ENCODE measurements around the gene ADI1. TPM values are rescaled to one million over a fixed set of nuclear protein-coding genes. Genes with fewer than 3 reads are reported as not detected.
"Not testable (repeated sequence)": the region's sequence is repeated elsewhere in the genome, so short reads cannot be mapped to it uniquely, and the experiment has no call there.

ADI1 gene
- total RNA-seq, 1 donor from 2014 or later = 50.9 TPM

DNA sequence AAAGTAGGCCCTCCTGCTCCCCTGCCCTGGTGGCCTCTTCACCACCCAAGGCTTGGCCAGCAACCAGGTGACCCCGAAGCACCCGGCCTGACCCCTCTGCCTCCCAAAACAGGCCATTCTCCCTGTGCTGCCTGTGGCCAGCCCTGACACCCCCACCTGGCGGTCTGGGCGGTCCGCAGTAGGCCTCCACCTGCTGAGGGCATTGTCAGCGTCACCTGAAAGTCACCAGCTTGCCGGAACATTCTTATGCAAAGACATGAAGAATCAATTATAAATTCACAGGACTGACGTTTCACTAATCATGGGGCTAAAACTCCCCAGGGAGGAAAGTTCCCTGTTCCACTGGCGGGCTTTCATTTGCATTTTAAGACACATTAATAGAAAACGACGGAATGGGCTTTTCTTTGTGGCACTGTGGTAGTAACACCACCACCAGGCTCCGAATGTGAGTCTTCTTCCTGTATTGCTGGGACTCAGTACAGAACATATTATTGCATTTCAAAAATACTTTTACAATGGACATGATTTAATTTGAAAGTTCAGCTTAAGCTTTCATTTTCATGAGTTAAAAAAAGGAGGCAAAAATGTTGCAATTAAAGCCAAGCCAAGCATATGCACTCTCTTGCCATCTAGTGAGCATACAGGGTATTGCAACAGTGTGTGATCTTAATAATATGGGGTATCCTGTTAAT lies 57.4 kb downstream of the ADI1 start:
- peak; percentile 81 for DNase-seq

DNA sequence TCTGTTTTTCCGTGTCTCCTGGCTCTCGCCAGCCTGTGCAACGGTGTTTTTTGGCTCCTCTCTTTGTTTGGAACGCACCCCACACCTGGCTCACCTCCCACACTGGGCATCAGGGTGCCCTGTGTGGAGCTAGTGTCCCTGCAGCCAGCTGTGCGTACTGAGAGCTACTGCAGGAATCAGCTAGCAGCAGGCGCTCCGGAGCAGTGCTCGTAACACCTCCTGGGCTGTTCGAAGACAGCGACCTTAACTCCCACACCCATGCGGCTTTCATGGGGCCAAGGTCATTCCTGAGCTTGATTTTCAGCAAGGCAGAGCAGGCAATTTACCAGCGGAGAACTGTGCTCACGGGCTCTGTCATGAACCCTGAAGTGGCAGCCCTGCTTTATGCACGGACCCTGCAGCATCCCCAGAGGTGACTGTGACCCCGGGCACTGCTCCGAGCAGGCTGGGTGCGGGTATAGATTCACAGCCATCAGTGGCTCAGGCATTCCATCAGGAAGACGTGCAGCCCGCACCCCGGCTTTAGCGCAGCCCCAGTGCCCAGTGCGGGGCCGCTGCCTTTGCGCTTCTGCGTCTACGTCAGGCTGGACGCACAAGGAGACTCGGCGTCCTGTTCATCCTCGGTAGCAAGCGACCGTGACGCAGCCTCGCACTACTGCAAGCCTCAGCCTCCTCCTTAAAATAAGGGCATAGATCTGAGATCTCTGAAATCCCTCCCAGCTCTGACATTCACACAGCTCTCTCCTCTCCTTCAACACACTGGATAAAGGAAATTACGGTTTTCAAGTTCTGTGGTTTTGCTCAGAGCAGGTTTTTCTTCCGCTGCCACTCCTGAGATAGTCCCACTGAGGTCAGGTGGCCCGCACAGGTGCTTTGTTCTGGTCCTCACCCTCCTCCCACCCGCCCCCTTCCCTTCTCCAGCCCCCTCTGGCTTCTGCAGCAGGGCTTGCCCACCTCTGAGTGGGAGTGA lies 58.2 kb downstream of the ADI1 start:
- DNase-seq = no peak

DNA sequence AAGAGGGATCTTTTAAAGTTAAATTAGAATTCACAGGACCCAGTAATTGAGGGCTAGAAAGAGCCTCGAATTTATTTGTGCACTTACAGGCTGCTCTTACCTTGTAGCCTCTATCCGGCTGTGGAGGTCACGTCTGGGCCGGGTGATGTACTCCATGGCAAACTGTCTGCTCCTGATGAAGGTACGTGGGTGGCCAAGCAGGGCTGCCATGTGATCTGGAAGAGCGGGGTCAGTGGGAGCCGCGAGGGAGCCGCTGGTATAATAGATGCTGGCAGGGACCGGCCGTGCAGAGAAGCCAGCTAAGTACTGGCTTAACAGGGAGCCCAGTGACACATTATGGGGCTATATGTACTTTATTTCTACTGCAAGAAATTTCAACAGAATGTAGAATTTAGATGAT lies 59.2 kb downstream of the ADI1 start:
- DNase-seq = no peak

DNA sequence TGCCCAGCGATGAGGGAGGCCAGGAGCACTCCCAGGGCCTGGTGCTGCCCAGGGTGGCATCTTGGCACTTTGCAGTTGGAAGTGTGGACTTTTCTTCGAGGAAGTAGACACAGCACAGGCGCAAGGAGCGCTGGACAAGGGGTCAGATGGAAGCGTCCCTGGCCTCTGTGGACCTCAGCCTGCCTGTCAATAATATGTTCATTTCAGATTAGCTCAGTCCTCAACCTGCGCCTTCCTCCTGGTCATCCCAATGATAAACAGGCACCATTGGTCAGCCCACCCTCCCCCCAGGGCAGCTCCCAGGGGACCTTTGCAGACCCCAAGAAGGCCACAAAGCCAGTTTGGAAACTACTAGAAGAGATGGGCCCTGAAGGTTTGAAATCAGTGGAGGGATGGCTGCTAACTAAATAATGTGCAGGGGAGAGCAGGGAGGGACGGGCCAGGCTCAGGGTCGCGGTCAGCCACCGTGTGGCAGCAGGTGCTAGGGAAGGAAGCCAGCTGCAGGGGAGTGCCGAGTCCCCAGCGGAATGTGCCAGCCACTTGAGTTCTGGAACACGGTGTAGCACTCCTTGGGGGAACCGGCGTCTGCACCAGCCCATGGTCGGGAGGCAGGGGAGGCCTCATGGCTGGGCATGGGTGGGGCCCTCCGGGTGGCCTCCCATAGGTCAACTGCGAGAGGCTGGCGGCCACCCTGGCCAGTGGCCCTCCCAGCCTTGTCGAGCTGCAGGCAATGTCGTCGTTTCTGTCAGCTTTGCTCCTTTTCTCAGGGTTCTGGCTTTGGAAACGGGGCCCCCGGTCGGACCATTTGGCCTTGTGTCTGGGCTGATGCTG lies 59.9 kb downstream of the ADI1 start:
- no peak for DNase-seq

DNA sequence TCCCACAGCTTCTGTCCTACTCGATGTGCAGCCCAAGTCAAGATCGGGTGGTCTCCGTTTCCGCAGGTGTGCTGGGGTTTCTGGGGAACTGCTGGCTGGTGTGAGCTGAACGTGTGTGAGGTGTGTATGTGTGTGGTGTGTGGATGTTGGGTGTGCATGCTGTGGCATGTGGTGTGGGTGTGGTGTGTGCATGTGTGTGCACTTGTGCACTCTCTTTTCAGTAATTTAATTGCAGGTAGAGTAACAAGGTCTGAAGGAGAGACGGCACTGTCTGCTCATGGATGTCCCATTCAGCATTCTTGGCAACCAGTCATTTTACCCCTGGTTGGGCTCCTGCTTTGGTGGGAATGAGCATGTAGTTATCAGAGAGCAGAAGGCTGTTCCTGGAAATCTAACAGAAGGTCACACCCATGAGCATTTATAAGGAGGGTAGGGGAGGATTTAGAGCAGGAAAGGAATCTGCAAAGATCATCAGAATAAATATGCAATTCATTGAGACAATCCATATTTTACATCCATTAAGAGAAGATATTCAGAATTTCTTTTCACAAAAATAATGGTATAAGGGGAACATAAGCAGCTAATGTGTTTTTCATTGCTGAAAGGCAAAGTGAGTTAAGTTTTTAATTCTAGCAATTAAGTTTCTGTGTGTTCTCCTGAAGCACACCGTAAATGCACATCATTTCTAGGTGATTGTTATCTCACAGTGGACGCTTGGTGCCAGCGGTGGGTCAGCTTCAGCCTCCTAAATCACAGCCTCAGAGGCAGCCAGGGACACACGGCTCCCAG lies 60.7 kb downstream of the ADI1 start:
- DNase-seq = no peak

DNA sequence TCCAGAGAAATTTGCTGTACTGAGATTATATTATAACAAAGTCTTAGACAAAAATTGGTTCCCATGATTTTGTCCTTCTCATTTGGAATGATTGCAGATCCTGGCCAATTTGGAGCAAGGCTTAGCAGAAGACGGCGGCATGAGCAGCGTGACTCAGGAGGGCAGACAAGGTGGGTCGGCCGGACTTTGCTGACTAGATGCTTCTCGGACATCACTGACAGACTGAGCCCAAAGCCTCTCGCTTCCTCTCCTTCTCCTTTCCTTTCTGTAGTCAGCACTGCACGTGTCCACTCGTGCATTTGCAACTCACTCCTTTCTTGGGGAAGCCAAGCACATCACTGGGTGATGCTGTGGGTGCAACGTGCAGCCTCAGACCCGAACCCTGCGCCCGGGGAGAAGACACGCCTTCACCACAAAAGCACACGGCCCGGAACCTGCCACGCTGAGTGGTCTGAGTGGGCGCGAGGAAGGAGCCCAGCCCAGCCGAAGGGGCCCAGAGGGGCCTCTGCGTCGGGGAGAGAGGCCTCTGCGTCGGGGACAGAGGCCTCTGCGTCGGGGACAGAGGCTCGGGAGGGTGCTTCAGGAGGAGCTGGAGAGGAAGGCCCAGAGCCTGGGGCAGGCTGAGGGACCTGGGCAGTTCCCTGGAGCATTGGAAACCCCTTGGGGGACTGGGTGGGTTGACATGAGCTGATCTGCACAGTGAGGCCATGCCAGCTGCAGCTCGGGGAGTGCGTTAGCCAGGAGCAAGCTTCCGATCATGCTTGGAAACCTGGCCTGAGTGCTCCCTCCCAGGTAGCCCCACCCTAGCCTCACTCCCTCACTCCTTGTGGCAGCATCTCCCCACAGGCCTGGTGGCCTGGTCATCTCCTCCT lies 61.6 kb downstream of the ADI1 start:
- DNase-seq = no peak

DNA sequence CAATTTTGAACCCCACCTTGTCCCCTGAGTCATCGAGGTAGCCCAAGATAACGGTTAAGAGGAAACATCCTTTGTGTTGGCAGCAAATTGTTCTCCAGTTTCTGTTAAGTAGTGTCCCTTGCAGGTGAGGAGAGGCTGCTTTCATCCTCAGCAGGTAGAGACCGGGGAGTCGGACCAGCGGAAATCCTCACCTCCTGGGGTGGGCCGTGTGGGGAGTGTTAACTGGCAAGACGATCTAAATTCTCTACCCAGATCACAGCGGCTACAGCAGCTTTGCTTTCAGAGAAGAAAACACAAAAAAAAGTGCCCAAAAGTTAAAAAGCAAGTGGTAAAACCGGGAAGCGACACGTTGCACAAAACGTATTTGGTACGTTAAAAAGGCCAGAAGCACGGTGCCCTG lies 63.2 kb downstream of the ADI1 start:
- no peak for DNase-seq

DNA sequence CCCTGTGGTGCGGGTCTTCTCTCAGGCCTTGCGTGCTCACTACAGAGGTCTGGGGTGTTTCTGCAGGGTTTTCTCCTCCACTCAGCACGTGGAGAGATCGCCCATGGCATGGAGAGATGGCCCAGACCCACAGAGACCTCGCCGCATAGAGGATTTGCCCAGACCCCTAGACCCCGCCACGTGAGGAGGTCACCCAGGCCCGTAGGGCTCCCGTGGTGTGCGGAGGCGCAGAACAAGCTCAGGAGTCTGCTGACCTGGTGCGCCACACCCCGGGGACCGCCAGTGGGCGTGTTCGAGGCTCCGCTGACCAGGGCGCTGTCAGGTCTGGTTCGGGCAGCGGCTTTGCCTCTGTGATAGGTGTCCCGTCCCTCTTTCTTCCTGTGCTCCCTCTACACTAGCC lies 64.5 kb downstream of the ADI1 start:
- DNase-seq = no peak

DNA sequence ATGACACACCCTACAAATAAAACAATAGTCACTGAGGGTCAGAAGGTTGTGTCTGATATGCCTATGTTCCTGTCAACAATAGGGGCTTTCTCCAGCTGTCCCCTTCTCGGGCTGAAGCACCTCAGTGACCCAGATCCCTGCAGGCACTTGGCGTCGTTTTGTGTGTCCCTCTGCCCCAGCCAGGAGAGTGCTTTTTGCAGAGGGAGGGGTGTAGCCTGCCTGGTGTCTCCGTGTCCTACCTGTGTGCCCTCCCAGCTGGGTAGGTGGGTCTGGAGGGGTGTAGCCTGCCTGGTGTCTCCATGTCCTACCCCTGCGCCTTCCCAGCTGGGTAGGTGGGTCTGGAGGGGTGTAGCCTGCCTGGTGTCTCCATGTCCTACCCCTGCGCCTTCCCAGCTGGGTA lies 65.3 kb downstream of the ADI1 start:
- DNase-seq = not testable (repeated sequence)

DNA sequence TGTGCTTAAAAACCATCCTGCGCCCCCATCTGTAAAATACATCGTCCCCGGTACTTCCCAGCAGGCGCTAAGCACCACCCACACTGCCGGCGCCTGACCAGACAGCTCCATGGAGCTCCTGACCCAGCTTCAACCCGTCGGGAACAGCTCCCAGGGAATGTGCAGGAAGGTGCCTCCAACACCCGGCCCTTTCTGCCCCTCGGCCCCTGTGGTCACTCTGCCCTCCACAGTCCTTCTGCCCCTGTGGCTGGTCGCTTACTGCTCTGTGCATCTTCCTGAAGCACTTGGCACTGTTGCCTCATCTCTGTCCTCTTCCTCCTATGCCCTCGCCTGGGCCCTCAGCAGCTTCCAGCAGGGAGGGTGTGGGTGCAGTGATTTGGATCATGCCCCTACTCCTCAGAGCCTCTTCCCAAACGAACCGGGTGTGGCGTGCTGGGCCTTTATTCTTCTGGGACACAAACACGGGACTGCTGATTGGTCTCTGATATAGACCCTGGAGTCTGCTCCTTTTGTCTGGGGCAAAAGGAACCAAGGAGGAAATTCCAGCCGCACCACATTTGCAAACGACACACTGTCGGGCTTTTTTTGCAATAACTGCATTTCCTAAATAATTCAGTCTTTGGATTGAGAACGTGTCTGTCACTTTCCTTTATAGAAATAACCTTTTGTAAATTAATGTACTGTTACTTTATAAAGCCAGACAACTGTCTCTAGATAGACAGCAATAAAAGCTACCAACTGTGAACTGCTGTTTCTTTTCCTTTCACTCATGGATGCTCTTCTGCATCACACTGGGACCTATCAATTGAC lies 65.9 kb downstream of the ADI1 start:
- DNase-seq = peak; percentile 21

DNA sequence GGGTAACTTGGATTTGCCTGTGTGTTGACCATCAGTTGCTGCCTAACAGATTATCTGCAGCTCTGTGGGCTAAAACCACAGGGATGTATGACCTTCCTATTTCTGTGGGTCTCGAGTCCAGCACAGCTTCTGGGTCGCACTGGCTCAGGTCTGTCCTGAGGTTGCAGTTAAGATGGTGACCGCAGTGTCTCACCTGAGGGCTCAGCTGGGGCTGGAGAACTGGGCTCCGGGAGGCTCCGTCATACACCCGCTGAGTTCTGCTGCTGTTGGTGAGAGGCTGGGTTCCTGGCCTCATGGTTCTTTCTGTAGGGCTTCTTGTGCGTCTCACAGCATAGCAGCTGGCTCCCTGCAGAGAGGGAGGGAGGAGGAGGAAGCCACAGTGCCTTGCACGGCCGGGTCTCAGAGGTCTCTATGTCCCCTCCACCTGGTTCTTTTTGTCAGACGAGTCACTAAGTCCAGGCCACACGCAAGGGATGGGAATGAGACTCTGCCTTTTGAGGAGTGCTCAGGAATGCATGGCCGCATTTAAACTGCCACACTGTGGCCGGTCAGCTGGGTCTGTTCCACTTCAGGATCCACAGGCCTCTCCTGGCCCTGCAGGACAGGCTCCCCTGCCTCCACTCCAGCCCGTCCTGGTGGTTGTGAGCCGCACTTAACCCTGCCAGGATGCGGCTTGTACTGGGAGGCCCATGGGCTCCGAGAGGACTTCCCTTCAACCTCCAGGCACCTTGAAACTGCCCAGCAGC lies 67.2 kb downstream of the ADI1 start:
- no peak for DNase-seq

DNA sequence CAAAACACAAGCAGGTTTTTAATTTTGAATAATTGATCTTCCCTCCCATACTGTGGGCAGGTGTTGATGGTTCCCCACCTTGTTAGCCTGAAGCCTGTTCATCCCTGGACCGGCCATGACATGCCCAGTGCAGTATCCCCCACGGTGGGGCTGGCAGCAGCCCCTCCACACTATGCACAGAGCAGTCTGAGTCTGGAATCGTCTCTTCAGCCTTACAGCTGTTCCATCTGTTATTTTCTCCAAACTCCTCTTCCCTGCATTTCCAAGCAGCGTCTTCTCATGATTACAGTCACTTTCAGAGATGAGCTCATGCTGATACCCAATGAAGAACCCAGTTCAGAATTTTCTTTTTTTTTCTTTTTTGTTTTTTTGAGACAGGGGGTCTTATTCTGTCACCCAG lies 68.2 kb downstream of the ADI1 start:
- no peak for DNase-seq

DNA sequence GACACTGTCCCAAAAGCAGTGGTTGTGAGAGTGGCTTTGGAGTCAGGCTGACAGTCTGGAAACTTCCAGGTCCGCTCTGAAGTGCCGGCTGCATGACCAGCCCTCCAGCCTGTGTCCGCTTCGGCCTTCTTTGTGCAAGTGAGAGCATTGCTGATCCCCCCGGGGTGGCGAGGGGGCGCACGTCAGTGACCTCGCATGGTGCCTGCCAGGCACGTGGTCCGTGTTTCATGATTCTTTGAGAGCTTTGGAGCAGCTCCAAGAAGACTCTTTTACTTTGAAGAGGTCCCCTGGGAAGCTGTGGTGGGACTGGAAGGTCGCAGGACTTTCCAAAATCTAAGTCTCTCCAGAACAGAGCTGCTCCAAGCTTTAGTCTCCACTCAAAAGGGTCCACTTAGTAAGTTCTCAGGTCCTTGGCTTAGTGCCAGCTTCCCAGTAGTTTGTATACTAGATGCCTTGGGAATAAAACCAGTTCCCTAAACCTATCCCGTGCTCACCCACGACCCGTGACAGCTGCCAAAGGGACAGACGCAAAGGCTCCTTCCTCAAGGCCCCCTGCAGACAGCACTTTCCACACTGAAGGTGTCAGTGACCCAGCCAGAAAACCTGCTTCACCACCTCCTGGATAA lies 68.8 kb downstream of the ADI1 start:
- no peak for DNase-seq

DNA sequence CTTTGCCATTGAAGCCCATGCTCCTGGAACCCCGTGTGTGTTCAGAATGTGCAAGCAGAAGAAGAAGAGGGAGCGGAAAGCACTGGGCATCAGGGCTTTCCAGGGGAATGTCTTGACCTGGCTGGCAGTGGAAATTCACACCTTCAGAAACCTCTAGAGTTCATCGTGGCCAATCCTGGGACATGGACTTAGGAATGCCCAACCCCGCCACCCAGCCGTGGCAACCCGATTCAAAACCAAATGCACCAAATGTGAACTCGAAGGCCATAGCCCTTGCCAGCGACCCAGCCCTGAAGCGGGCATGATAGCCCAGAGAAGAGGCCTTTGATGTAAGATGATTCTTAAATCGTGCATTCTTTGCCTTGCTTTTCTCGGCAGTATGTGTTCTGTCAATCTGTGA lies 69.4 kb downstream of the ADI1 start:
- DNase-seq = no peak

DNA sequence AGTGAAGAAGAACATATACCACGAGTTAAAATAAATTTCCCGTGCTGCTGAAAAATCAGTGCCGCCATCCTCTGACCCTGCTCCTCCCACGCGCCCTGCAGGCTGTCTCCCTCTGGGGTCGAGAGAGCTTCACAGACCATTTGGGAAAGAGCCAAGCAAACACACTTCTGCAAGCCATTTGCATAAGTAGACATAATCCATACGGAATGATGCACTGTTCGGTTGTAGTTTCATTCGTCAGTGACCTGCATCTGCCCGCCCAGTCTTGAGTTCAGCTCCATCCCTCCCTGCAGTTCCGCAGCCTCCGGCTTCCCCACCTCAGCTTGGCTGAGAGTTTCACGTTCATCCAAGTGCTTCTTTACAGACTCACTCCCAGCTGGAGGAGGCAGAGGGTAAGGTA lies 70.2 kb downstream of the ADI1 start:
- no peak for DNase-seq

DNA sequence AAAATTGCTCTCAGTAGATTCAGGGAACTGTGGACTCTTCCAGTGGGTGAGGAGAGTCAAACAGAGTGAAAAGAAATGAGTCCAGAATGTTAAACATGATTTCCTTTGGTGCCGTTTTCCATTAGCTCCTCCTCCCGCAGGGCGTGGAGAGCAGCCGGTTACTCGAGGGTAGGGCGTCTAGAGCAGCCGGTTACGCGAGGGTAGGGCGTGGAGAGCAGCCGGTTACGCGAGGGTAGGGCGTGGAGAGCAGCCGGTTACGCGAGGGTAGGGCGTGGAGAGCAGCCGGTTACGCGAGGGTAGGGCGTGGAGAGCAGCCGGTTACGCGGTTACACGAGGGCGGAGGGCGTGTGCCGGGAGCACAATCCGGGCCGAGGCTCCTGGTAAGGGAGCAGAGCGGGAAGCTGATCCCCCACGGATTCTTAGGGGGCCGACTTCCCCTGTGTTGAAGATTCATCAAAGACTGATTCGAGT lies 70.9 kb downstream of the ADI1 start:
- DNase-seq = not testable (repeated sequence)

DNA sequence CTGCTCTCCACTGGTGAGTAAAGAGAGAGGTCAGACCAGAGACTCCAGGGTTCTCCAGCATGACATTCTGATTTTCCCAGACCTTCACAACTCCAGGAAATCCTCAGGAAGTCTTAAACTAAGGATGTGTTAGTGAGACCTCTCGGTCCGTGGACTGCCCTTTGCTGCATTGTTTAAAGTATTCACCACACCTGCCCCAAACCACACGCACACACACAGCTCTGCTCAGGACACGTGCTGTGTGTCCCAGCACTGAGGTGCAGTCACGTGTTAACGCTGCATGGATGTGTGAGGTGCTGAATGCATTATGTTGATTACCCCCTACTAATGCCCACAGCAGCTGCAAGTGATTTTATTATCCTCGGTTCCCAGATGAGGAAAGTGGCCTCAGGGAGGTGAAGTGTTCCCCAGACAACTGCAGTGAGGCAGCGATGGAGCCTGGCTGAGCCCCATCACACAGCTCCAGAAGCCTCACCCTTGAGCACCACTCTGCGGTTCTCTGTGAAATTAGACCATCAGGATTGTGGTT lies 71.5 kb downstream of the ADI1 start:
- peak; percentile 91 for DNase-seq
